Activated CD8-positive, alpha-beta memory T cell treated with anti-CD3 and anti-CD28 coated beads, Interleukin-2, amount 50 U/mL, for 1 hour (primary cell): ENCODE data around the gene AGAP1.

Experiments
- DNase-seq: peaks from one replicate; pipeline ENCODE4 v3.0.0-alpha.2; 2020; ENCODE audit errors: extremely low read depth

The AGAP1 gene

GRCh38 chr2:235710933-235711332 is 217.1 kb downstream of the AGAP1 start:
- no peak for DNase-seq

- DNase-seq = no peak
These were observed 217.7 kb downstream of the AGAP1 start for GRCh38 chr2:235711527-235711926.

- DNase-seq = no peak
These were observed 218.3 kb downstream of the AGAP1 start for GRCh38 chr2:235712176-235712575.

- no peak for DNase-seq
These were observed 219.3 kb downstream of the AGAP1 start for GRCh38 chr2:235713189-235713588.

GRCh38 chr2:235715601-235716000 is 221.8 kb downstream of the AGAP1 start:
- DNase-seq = no peak

GRCh38 chr2:235716875-235717496 is 223.1 kb downstream of the AGAP1 start:
- DNase-seq = no peak

- DNase-seq = no peak
These were observed 225.5 kb downstream of the AGAP1 start for GRCh38 chr2:235719146-235719942.

- no peak for DNase-seq
These were observed 227.8 kb downstream of the AGAP1 start for GRCh38 chr2:235721625-235722024.

- no peak for DNase-seq
These were observed 229.0 kb downstream of the AGAP1 start for GRCh38 chr2:235722869-235723268.

GRCh38 chr2:235723371-235723770 is 229.5 kb downstream of the AGAP1 start:
- DNase-seq = no peak

GRCh38 chr2:235723811-235724465 is 230.1 kb downstream of the AGAP1 start:
- no peak for DNase-seq

- DNase-seq = no peak
These were observed 231.2 kb downstream of the AGAP1 start for GRCh38 chr2:235725016-235725489.

GRCh38 chr2:235725841-235726240 is 232.0 kb downstream of the AGAP1 start:
- no peak for DNase-seq

- no peak for DNase-seq
These were observed 232.7 kb downstream of the AGAP1 start for GRCh38 chr2:235726554-235726953.

GRCh38 chr2:235727174-235727573 is 233.3 kb downstream of the AGAP1 start:
- no peak for DNase-seq

GRCh38 chr2:235727891-235728799 is 234.3 kb downstream of the AGAP1 start:
- no peak for DNase-seq

GRCh38 chr2:235728800-235729556 is 235.1 kb downstream of the AGAP1 start:
- DNase-seq = no peak

- no peak for DNase-seq
These were observed 235.7 kb downstream of the AGAP1 start for GRCh38 chr2:235729557-235729947.

GRCh38 chr2:235730115-235730514 is 236.3 kb downstream of the AGAP1 start:
- DNase-seq = no peak

GRCh38 chr2:235733761-235734160 is 239.9 kb downstream of the AGAP1 start:
- DNase-seq = no peak

GRCh38 chr2:235734168-235734567 is 240.3 kb downstream of the AGAP1 start:
- DNase-seq = no peak
